GM13976 (cell line): ENCODE data around the gene BIK.

ENCODE experiments used
- DNase-seq: peaks from one replicate; pipeline ENCODE4 v3.0.0; 2012; ENCODE audit warnings: low spot score
- in situ Hi-C: fragments of 300-500 bp; cut with MboI; formaldehyde crosslinking; loops from one replicate; pipeline ENCODE4 v1.12.0; 2022; ENCODE audit warnings: low sequenced_read_pairs, mixed read lengths, inconsistent platforms; ENCODE audit not compliant: unreplicated experiment
- TF ChIP-seq, protein P1 (sequence below): IDR thresholded peaks from 2 replicates; pipeline ENCODE4 v1.5.1; 2012; ENCODE audit warnings: borderline replicate concordance, mild to moderate bottlenecking; ENCODE audit not compliant: insufficient read depth; ENCODE audit errors: extremely low read depth, missing control alignments, control extremely low read depth

BIK gene, protein sequence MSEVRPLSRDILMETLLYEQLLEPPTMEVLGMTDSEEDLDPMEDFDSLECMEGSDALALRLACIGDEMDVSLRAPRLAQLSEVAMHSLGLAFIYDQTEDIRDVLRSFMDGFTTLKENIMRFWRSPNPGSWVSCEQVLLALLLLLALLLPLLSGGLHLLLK

DNA sequence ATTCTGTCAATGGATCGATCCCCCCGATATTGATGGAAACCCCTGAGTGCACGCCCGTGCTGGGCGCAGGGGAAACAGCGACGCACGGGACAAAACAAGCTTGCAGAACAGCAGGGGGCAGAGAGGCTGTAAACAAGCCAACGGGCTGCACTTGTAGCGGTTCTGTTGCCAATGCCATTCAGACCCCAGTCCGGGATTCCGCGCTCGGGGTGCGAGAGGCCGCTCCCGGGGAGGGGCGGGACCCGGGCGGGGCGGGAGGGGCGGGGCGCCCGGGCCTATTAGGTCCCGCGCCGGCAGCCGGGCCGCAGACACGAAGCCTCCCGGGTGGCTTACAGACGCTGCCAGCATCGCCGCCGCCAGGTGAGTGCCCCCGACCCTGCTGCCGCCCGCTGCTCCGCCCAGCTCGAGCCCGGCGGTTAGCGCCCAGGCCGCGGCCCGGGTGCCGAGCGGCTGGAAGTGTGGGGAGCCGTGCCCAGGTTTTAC is at the start of gene BIK:
BIK (plus strand) TSS at position 307 of the 483 bp plus-strand sequence. CDS start 13,273 bp downstream, outside the sequence.
- TF ChIP-seq, protein P1, sequence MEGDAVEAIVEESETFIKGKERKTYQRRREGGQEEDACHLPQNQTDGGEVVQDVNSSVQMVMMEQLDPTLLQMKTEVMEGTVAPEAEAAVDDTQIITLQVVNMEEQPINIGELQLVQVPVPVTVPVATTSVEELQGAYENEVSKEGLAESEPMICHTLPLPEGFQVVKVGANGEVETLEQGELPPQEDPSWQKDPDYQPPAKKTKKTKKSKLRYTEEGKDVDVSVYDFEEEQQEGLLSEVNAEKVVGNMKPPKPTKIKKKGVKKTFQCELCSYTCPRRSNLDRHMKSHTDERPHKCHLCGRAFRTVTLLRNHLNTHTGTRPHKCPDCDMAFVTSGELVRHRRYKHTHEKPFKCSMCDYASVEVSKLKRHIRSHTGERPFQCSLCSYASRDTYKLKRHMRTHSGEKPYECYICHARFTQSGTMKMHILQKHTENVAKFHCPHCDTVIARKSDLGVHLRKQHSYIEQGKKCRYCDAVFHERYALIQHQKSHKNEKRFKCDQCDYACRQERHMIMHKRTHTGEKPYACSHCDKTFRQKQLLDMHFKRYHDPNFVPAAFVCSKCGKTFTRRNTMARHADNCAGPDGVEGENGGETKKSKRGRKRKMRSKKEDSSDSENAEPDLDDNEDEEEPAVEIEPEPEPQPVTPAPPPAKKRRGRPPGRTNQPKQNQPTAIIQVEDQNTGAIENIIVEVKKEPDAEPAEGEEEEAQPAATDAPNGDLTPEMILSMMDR = peak; percentile 15

DNA sequence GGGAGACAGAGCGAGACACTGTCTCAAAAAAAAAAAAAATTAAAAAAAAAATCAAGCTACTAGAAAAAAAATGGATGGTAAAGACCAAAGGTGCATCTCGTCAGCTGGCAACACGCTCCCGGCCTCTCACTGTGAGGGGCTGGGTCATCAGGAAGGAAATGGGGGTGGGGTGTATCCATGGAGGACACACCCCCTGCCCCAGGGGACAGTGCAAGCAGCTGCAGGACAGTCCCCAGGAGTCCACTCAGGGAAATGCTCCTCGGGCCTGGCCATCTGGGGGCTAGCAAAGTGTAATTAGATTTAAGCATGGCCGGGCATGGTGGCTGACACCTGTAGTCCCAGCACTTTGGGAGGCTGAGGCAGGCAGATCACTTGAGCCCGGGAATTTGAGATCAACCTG is 44.4 kb upstream of the BIK start:
- no peak for DNase-seq
- TF ChIP-seq, protein P1 = no peak
- in situ Hi-C loops = no loop called here

More for the DNA sequence above, at the start of gene BIK:
- in situ Hi-C loops = no loop called here
- DNase-seq = peak; percentile 64

- no peak for DNase-seq
- in situ Hi-C loops = no loop called here
- TF ChIP-seq, protein P1 = no peak
These were observed 43.6 kb upstream of the BIK start for GRCh38 chr22:43066844-43067385.

- DNase-seq = no peak
- in situ Hi-C loops = no loop called here
- TF ChIP-seq, protein P1 = no peak
These were observed 33.3 kb upstream of the BIK start for GRCh38 chr22:43077121-43077877.

GRCh38 chr22:43078522-43078921 is 32.0 kb upstream of the BIK start:
- TF ChIP-seq, protein P1 = no peak
- DNase-seq = no peak
- in situ Hi-C loops = no loop called here

GRCh38 chr22:43079742-43080141 is 30.8 kb upstream of the BIK start:
- in situ Hi-C loops = no loop called here
- DNase-seq = no peak
- TF ChIP-seq, protein P1 = no peak
